ENCODE data around the gene NT5M. TPM values are rescaled to one million over a fixed set of nuclear protein-coding genes. Genes with fewer than 3 reads are reported as not detected.
A peak's percentile ranks its signal among the peaks of the same experiment; 100 is the strongest.

NT5M gene
- total RNA-seq, 1 donor from 2014 or later, result 4.2 TPM

- H3K36me3 ChIP-seq (ENCODE audit: control insufficient read depth in 3 of 3, insufficient read depth in 3 of 3, low read length in 3 of 3), result no peaks in the 10 kb centered on the region
- no peaks in the 10 kb centered on the region for H3K9me3 ChIP-seq (ENCODE audit: control insufficient read depth in 3 of 3, low read length in 3 of 3)
- H3K27me3 ChIP-seq (ENCODE audit: control insufficient read depth in 3 of 3, insufficient read depth in 3 of 3, low read length in 3 of 3), result peaks cover 0 to 23% (median 0%) of the 10 kb centered on the region in 3 donors
- H3K27ac ChIP-seq (ENCODE audit: low read depth, low read length), result no peak overlapping the region
- H3K4me1 ChIP-seq (ENCODE audit: control insufficient read depth in 3 of 3, insufficient read depth in 3 of 3, low read length in 3 of 3), result peaks cover 8 to 12% (median 10%) of the 10 kb centered on the region in 3 donors
- no peak overlapping the region for H3K4me3 ChIP-seq (ENCODE audit: low read length in 3 of 3)
- no peak overlapping the region for H3K9ac ChIP-seq (ENCODE audit: low read depth in 1 of 3, low read length in 3 of 3)
These were observed 83.9 kb downstream of the NT5M start for GRCh38 chr17:17387017-17387497.

GRCh38 chr17:17387498-17388362, 84.6 kb downstream of the NT5M start:
- peaks cover 0 to 23% (median 0%) of the 10 kb centered on the region in 3 donors for H3K27me3 ChIP-seq (ENCODE audit: control insufficient read depth in 3 of 3, insufficient read depth in 3 of 3, low read length in 3 of 3)
- H3K9me3 ChIP-seq (ENCODE audit: control insufficient read depth in 3 of 3, low read length in 3 of 3), result no peaks in the 10 kb centered on the region
- peak overlapping the region in 1 of 3 donors; percentile 40 for H3K9ac ChIP-seq (ENCODE audit: low read depth in 1 of 3, low read length in 3 of 3)
- H3K4me1 ChIP-seq (ENCODE audit: control insufficient read depth in 3 of 3, insufficient read depth in 3 of 3, low read length in 3 of 3), result peaks cover 8 to 12% (median 10%) of the 10 kb centered on the region in 3 donors
- H3K4me3 ChIP-seq (ENCODE audit: low read length in 3 of 3), result no peak overlapping the region
- no peak overlapping the region for H3K27ac ChIP-seq (ENCODE audit: low read depth, low read length)
- H3K36me3 ChIP-seq (ENCODE audit: control insufficient read depth in 3 of 3, insufficient read depth in 3 of 3, low read length in 3 of 3), result no peaks in the 10 kb centered on the region

- Histone ChIP-seq H3K4me3 (ENCODE audit: low read length in 3 of 3) (no peak overlapping the region), H3K27ac (ENCODE audit: low read depth, low read length) (no peak overlapping the region), H3K4me1 (ENCODE audit: control insufficient read depth in 3 of 3, insufficient read depth in 3 of 3, low read length in 3 of 3) (peaks cover 8 to 12% (median 10%) of the 10 kb centered on the region in 3 donors)
These were observed 85.7 kb downstream of the NT5M start for GRCh38 chr17:17388657-17389496.

GRCh38 chr17:17391668-17392370, 88.6 kb downstream of the NT5M start:
- peaks cover 0 to 9% (median 0%) of the 10 kb centered on the region in 3 donors for H3K27me3 ChIP-seq (ENCODE audit: control insufficient read depth in 3 of 3, insufficient read depth in 3 of 3, low read length in 3 of 3)
- H3K4me1 ChIP-seq (ENCODE audit: control insufficient read depth in 3 of 3, insufficient read depth in 3 of 3, low read length in 3 of 3), result peaks cover 5 to 8% (median 6%) of the 10 kb centered on the region in 3 donors
- no peak overlapping the region for H3K9ac ChIP-seq (ENCODE audit: low read depth in 1 of 3, low read length in 3 of 3)
- no peak overlapping the region for H3K27ac ChIP-seq (ENCODE audit: low read depth, low read length)
- no peak overlapping the region for H3K4me3 ChIP-seq (ENCODE audit: low read length in 3 of 3)
- no peaks in the 10 kb centered on the region for H3K36me3 ChIP-seq (ENCODE audit: control insufficient read depth in 3 of 3, insufficient read depth in 3 of 3, low read length in 3 of 3)
- H3K9me3 ChIP-seq (ENCODE audit: control insufficient read depth in 3 of 3, low read length in 3 of 3), result no peaks in the 10 kb centered on the region

More at GRCh38 chr17:17388657-17389496, 85.7 kb downstream of the NT5M start:
- Histone ChIP-seq H3K9me3 (ENCODE audit: control insufficient read depth in 3 of 3, low read length in 3 of 3) (no peaks in the 10 kb centered on the region), H3K9ac (ENCODE audit: low read depth in 1 of 3, low read length in 3 of 3) (no peak overlapping the region), H3K27me3 (ENCODE audit: control insufficient read depth in 3 of 3, insufficient read depth in 3 of 3, low read length in 3 of 3) (peaks cover 0 to 23% (median 0%) of the 10 kb centered on the region in 3 donors), H3K36me3 (ENCODE audit: control insufficient read depth in 3 of 3, insufficient read depth in 3 of 3, low read length in 3 of 3) (no peaks in the 10 kb centered on the region)

GRCh38 chr17:17393976-17394375, 90.8 kb downstream of the NT5M start:
- H3K4me1 ChIP-seq (ENCODE audit: control insufficient read depth in 3 of 3, insufficient read depth in 3 of 3, low read length in 3 of 3), result peaks cover 4 to 6% (median 6%) of the 10 kb centered on the region in 3 donors
- no peak overlapping the region for H3K4me3 ChIP-seq (ENCODE audit: low read length in 3 of 3)
- H3K27ac ChIP-seq (ENCODE audit: low read depth, low read length), result no peak overlapping the region
- H3K9ac ChIP-seq (ENCODE audit: low read depth in 1 of 3, low read length in 3 of 3), result no peak overlapping the region
- H3K9me3 ChIP-seq (ENCODE audit: control insufficient read depth in 3 of 3, low read length in 3 of 3), result no peaks in the 10 kb centered on the region
- H3K27me3 ChIP-seq (ENCODE audit: control insufficient read depth in 3 of 3, insufficient read depth in 3 of 3, low read length in 3 of 3), result peaks cover 0 to 6% (median 0%) of the 10 kb centered on the region in 3 donors
- no peaks in the 10 kb centered on the region for H3K36me3 ChIP-seq (ENCODE audit: control insufficient read depth in 3 of 3, insufficient read depth in 3 of 3, low read length in 3 of 3)

GRCh38 chr17:17394494-17394893, 91.3 kb downstream of the NT5M start:
- peaks cover 6 to 9% (median 8%) of the 10 kb centered on the region in 3 donors for H3K4me1 ChIP-seq (ENCODE audit: control insufficient read depth in 3 of 3, insufficient read depth in 3 of 3, low read length in 3 of 3)
- no peak overlapping the region for H3K4me3 ChIP-seq (ENCODE audit: low read length in 3 of 3)
- no peak overlapping the region for H3K9ac ChIP-seq (ENCODE audit: low read depth in 1 of 3, low read length in 3 of 3)
- no peaks in the 10 kb centered on the region for H3K9me3 ChIP-seq (ENCODE audit: control insufficient read depth in 3 of 3, low read length in 3 of 3)
- no peak overlapping the region for H3K27ac ChIP-seq (ENCODE audit: low read depth, low read length)
- peaks cover 0 to 4% (median 0%) of the 10 kb centered on the region in 3 donors for H3K27me3 ChIP-seq (ENCODE audit: control insufficient read depth in 3 of 3, insufficient read depth in 3 of 3, low read length in 3 of 3)
- H3K36me3 ChIP-seq (ENCODE audit: control insufficient read depth in 3 of 3, insufficient read depth in 3 of 3, low read length in 3 of 3), result no peaks in the 10 kb centered on the region

GRCh38 chr17:17395246-17395802, 92.2 kb downstream of the NT5M start:
- Histone ChIP-seq H3K27ac (ENCODE audit: low read depth, low read length) (no peak overlapping the region), H3K9ac (ENCODE audit: low read depth in 1 of 3, low read length in 3 of 3) (no peak overlapping the region), H3K4me3 (ENCODE audit: low read length in 3 of 3) (no peak overlapping the region), H3K9me3 (ENCODE audit: control insufficient read depth in 3 of 3, low read length in 3 of 3) (no peaks in the 10 kb centered on the region), H3K27me3 (ENCODE audit: control insufficient read depth in 3 of 3, insufficient read depth in 3 of 3, low read length in 3 of 3) (no peaks in the 10 kb centered on the region), H3K36me3 (ENCODE audit: control insufficient read depth in 3 of 3, insufficient read depth in 3 of 3, low read length in 3 of 3) (no peaks in the 10 kb centered on the region), H3K4me1 (ENCODE audit: control insufficient read depth in 3 of 3, insufficient read depth in 3 of 3, low read length in 3 of 3) (peaks cover 6 to 10% (median 9%) of the 10 kb centered on the region in 3 donors)

GRCh38 chr17:17395885-17396284, 92.7 kb downstream of the NT5M start:
- Histone ChIP-seq H3K4me3 (ENCODE audit: low read length in 3 of 3) (no peak overlapping the region), H3K9ac (ENCODE audit: low read depth in 1 of 3, low read length in 3 of 3) (no peak overlapping the region), H3K36me3 (ENCODE audit: control insufficient read depth in 3 of 3, insufficient read depth in 3 of 3, low read length in 3 of 3) (no peaks in the 10 kb centered on the region), H3K27ac (ENCODE audit: low read depth, low read length) (no peak overlapping the region), H3K27me3 (ENCODE audit: control insufficient read depth in 3 of 3, insufficient read depth in 3 of 3, low read length in 3 of 3) (peaks cover 0 to 2% (median 0%) of the 10 kb centered on the region in 3 donors), H3K9me3 (ENCODE audit: control insufficient read depth in 3 of 3, low read length in 3 of 3) (no peaks in the 10 kb centered on the region), H3K4me1 (ENCODE audit: control insufficient read depth in 3 of 3, insufficient read depth in 3 of 3, low read length in 3 of 3) (peaks cover 6 to 10% (median 9%) of the 10 kb centered on the region in 3 donors)
